Activated CD4-positive, alpha-beta T cell treated with anti-CD3 and anti-CD28 coated beads, Interleukin-2, amount 50 U/mL, for 24 hours (primary cell): ENCODE measurements around the gene SCLY.
"Not testable (repeated sequence)": the region's sequence is repeated elsewhere in the genome, so short reads cannot be mapped to it uniquely, and the experiment has no call there.

Experiments
- DNase-seq, 2 donors: peaks; one replicate each; pipeline ENCODE4 v3.0.0-alpha.2; 2020; ENCODE audit warnings: low read depth in 1 of 2, low spot score in 1 of 2

SCLY gene

GRCh38 chr2:238060542-238061314, at the start of gene SCLY:
TSS of gene SCLY (plus strand) at chr2:238061001. CDS start at chr2:238061055, 54 bp downstream.
- peak; percentile 89 to 93 for DNase-seq

- no peak for DNase-seq
Observed at GRCh38 chr2:238013806-238014205, 47.0 kb upstream of the SCLY start.

GRCh38 chr2:238015705-238016104, 45.1 kb upstream of the SCLY start:
- DNase-seq = no peak

GRCh38 chr2:238016526-238016925, 44.3 kb upstream of the SCLY start:
- DNase-seq = no peak

GRCh38 chr2:238019962-238020361, 40.8 kb upstream of the SCLY start:
- DNase-seq = no peak

GRCh38 chr2:238020816-238021215, 40.0 kb upstream of the SCLY start:
- DNase-seq = no peak

GRCh38 chr2:238021327-238021726, 39.5 kb upstream of the SCLY start:
- no peak for DNase-seq

GRCh38 chr2:238022594-238023157, 38.1 kb upstream of the SCLY start:
- DNase-seq = no peak

GRCh38 chr2:238023608-238024007, 37.2 kb upstream of the SCLY start:
- no peak for DNase-seq

- DNase-seq = peak in 1 of 2 donors; percentile 33
Observed at GRCh38 chr2:238024986-238025385, 35.8 kb upstream of the SCLY start.

GRCh38 chr2:238025741-238026360, 35.0 kb upstream of the SCLY start:
- DNase-seq = no peak

- no peak for DNase-seq
Observed at GRCh38 chr2:238027058-238027457, 33.7 kb upstream of the SCLY start.

GRCh38 chr2:238027591-238028415, 33.0 kb upstream of the SCLY start:
- no peak for DNase-seq

GRCh38 chr2:238029853-238030252, 30.9 kb upstream of the SCLY start:
- DNase-seq = no peak

- DNase-seq = no peak
Observed at GRCh38 chr2:238030422-238031155, 30.2 kb upstream of the SCLY start.

GRCh38 chr2:238031751-238032150, 29.1 kb upstream of the SCLY start:
- no peak for DNase-seq

- DNase-seq = no peak
Observed at GRCh38 chr2:238032755-238033337, 28.0 kb upstream of the SCLY start.

GRCh38 chr2:238033991-238034390, 26.8 kb upstream of the SCLY start:
- DNase-seq = not testable (repeated sequence)

GRCh38 chr2:238038203-238038602, 22.6 kb upstream of the SCLY start:
- DNase-seq = no peak

GRCh38 chr2:238039151-238039550, 21.6 kb upstream of the SCLY start:
- no peak for DNase-seq
